Coronary artery (tissue), 2 donors: ENCODE results near the gene ACYP2.
A peak's percentile ranks its signal among the peaks of the same experiment; 100 is the strongest.

Source experiments
- DNase-seq: peaks from one replicate; pipeline ENCODE4 v3.0.0-alpha.2; 2017; ENCODE audit warnings: low spot score
- H3K27ac ChIP-seq, 2 donors: fragments of 200-600 bp; sonication (generic); one replicate each; pipeline ENCODE4 v1.5.1; 2016 to 2019
- H3K4me3 ChIP-seq: fragments of 200-600 bp; sonication (generic); 2 replicates; pipeline ENCODE4 v1.5.1; 2016; ENCODE audit warnings: mild to moderate bottlenecking, moderate library complexity
- TF ChIP-seq, protein P1 (sequence below): fragments of 200-600 bp; sonication (generic); IDR thresholded peaks from one replicate; pipeline ENCODE4 v1.5.1; 2019; ENCODE audit warnings: antibody characterized with exemption

Gene ACYP2

DNA sequence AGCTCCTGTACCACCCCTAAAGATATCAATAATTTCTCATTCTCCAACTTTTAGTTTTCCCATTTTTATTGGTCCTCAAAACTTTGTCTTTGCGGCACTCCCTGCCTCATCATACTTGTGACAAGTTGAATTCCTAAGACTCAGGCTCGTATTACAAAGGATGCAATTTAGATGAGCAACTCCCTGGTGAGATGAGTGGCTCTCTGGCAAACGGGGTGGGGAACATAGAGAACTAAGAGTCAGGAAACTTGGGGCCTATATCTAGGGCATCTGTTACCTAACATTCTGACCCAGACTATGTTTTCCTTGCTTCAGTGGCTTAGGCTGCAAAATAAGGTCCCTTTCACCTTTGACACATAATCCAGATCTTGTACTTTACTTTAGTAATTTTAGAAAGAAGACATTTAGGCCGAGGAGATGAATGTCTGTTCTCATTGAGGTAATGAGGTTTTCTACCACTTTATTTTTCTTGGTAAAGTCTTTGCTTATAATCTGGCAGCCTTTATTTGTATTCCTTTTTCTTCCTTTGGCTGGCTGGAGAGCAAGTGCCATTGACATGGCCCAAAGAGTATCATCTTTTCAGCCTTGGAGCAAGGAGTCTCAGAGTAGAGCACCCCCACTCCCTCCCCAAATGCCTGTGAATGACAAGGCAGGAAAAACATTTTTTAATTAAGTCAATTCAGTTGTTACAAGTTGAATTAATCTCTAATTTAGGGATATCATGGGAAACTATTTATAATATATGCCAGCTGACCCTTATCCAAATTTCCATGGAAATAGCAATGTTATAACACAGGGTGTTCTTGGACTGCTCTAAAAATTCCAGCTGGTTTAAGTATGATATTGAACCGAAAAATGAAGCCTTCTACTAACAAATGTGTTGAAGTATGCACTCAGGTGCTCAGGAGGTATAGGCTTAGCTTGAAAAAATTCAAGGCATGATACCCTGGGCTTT, 125.4 kb downstream of the ACYP2 start:
- Histone ChIP-seq H3K4me3 (no peak overlapping the region), H3K27ac (peak overlapping the region; percentile 55 to 76)
- TF ChIP-seq, protein P1, sequence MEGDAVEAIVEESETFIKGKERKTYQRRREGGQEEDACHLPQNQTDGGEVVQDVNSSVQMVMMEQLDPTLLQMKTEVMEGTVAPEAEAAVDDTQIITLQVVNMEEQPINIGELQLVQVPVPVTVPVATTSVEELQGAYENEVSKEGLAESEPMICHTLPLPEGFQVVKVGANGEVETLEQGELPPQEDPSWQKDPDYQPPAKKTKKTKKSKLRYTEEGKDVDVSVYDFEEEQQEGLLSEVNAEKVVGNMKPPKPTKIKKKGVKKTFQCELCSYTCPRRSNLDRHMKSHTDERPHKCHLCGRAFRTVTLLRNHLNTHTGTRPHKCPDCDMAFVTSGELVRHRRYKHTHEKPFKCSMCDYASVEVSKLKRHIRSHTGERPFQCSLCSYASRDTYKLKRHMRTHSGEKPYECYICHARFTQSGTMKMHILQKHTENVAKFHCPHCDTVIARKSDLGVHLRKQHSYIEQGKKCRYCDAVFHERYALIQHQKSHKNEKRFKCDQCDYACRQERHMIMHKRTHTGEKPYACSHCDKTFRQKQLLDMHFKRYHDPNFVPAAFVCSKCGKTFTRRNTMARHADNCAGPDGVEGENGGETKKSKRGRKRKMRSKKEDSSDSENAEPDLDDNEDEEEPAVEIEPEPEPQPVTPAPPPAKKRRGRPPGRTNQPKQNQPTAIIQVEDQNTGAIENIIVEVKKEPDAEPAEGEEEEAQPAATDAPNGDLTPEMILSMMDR: no peak
- no peak for DNase-seq

DNA sequence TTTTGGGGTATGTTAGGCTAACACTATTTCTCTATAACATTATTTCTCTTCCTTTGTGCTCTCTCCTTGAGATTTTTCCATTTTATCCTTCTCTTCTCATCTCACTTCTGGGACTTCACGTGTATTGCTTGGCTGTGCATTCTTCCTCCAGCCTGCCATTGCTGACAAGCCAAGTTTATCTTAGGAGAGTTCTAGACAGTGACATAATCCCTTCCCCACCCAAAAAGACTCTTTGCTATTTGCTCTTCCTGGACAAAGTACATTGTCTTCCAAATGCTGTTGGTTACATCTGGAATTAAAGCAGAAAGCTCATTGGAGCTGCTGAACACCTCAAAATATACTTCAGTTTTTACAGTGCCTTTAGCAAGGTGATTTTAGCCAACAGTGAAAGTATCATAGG, 131.7 kb downstream of the ACYP2 start:
- H3K27ac ChIP-seq: peak overlapping the region in 1 of 2 donors; percentile 29

DNA sequence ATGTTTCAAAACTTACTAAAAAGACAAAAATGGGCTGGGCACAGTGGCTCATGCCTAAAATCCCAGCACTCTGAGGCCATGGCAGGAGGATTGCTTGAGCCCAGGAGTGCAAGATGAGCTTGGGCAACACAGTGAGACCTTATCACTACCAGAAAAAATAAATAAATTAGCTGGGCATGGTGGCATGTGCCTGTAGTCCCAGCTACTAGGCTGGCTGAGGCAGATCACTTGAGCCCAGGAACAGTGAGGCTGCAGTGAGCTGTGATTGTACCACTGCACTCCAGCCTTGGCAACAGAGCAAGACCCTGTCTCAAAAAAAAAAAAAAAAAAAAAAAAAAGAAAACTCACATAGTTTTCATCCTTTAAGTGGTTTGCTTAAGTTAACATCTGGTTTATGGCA, 134.2 kb downstream of the ACYP2 start:
- Histone ChIP-seq H3K27ac (no peak overlapping the region), H3K4me3 (no peak overlapping the region)
- no peak for DNase-seq
- TF ChIP-seq, protein P1: no peak

More for the DNA sequence above, 131.7 kb downstream of the ACYP2 start:
- H3K4me3 ChIP-seq: no peak overlapping the region
- DNase-seq: no peak
- TF ChIP-seq, protein P1: no peak

DNA sequence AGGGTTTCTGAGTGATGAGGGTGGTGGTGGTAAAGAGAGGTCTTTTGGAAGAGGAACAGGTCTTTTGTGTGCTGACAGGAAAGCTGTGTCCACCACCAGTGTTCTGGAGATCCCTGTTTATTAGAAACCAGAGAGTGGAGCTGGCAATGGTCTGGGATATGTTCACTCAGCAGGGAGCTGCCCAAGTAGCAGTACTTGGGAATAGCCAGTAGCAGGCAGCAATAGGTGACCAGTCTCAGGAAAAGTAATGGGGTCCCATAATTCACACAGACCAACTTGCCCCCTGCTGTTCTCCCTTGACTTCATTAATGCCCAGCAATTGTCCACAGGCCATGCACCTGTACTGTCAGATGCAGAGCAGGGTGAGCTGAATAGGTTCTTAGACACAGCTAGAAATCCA, 138.8 kb downstream of the ACYP2 start:
- TF ChIP-seq, protein P1: no peak
- Histone ChIP-seq H3K27ac (no peak overlapping the region), H3K4me3 (no peak overlapping the region)
- no peak for DNase-seq

DNA sequence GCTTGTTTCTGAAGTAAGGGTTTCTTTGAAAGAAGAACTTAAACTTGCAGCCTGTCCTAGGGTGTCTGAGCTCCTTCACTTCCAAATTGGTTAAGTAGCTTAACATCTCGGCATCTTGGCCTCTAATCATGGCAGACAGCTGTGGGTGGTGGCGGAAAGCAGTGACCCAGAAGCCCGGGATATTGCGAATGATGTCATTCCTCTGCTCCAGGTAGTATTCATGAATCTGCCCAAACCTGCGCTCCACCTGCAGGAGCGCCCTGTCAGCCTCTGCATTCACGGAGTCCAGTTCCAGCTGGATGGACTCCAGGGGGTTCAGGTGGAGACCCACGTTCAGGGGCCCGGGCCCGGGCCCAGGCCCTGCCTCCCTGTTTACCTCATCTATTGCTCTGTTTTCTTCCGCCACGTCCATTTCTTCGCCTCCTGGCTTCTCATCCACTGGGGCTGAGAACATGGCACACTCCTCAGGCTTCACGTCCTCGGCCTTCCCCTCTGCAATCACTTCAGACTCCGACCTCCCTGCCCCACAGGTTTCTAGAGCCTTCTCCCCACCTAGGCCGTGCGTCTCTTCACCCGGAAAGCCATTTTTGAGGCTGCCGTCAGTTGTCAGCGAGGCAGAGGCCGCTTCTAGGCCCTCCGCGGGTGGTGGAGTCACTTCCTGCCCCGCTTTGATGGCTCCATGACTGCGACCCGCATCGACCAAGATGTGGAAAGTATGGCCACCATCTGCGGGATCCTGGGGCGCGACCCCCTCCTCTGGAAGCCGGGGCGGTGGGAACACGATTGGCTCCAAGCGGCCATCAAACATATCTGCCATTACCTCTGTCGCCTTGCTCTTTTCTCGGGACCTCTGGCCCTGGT, 140.0 kb downstream of the ACYP2 start:
- TF ChIP-seq, protein P1: no peak
- H3K4me3 ChIP-seq: no peak overlapping the region
- DNase-seq: no peak
- no peak overlapping the region for H3K27ac ChIP-seq

DNA sequence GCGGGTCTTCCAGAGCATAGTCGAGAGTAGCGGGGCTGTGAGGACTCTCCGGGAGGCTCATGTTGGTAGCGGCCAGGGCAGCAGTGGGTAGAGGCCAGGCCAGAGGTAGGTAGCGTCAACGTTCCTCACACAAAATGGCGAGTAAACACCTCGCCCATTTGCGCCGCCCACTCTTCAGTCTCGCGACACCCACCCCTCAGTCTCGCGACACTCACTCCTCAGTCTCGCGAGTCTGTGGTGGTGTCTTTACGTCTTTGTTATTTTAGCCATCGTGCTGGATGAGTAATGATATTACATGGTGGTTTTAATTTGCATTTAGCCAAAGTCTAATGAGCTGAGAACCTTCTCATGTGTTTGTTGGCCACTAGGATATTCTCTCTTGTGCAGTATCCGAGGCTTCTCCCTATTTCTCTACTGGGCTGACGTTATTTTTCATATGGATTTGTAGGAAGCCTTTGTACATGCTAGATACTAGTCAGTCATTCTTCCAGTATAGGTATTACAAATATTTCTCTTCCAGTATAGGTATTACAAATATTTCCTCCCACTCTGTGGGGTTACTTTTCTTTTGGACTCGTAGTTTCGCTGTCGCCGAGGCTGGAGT, 140.8 kb downstream of the ACYP2 start, which contains the start of gene TSPYL6:
Gene TSPYL6, minus strand, starts transcription at position 139 of the 604 bp plus-strand sequence. Its CDS starts 78 bp downstream, at position 61.
- DNase-seq: no peak
- Histone ChIP-seq H3K4me3 (no peak within 1 kb of the TSS), H3K27ac (no peak within 1 kb of the TSS)
- TF ChIP-seq, protein P1: no peak
